T-cell (primary cell): Measurements from ENCODE around the gene ST6GAL1. TPM values are rescaled to one million over a fixed set of nuclear protein-coding genes. Genes with fewer than 3 reads are reported as not detected.
A peak's percentile ranks its signal among the peaks of the same experiment; 100 is the strongest.

Source experiments
- ATAC-seq, 4 experiments: fragments of 200-7000 bp in 3 of 4; fragments of 150-1000 bp in 1 of 4; cut with Tn5 transposase; replicated peaks in 1 of 4; 1 replicate in 3 of 4; 2 replicates in 1 of 4; pipeline ENCODE4 v1.10.0; 2021; ENCODE audit warnings: moderate library complexity in 3 of 4, mild to moderate bottlenecking in 2 of 4, moderate number of reproducible peaks in 1 of 4
- CTCF ChIA-PET, 2 donors: fragments of 300-600 bp; sonication (Branson Sonifier 250); formaldehyde crosslinking; loops; one replicate each; lab custom pipeline; 2022; ENCODE audit warnings: antibody characterized with exemption in 2 of 2; lab: Charles Lee
- POLR2A ChIA-PET, 2 donors: fragments of 300-600 bp; sonication (Branson Sonifier 250); formaldehyde crosslinking; loops; one replicate each; lab custom pipeline; 2022; ENCODE audit warnings: antibody characterized with exemption in 2 of 2; lab: Charles Lee
- DNase-seq, 35 experiments: peaks; one replicate each; pipeline versions ENCODE4 v3.0.0 to v3.0.0-alpha.2; 2013 to 2023
- H3K27ac ChIP-seq: one replicate; pipeline ENCODE4 v1.5.1; 2013; ENCODE audit warnings: low read length
- H3K27me3 ChIP-seq, 2 experiments: replicated peaks in 1 of 2; 1 replicate in 1 of 2; 2 replicates in 1 of 2; pipeline versions ENCODE4 v1.6.1 to v1.7.0; 2013; ENCODE audit warnings: low read length in 1 of 2, mixed read lengths in 1 of 2; ENCODE audit not compliant: control insufficient read depth in 2 of 2, insufficient read depth in 2 of 2; ENCODE audit errors: extremely low read depth in 1 of 2
- H3K36me3 ChIP-seq, 2 donors: 1 replicate in 1 of 2; 2 replicates in 1 of 2; pipeline versions ENCODE4 v1.6.1 to v1.7.0; 2013; ENCODE audit warnings: low read length in 1 of 2; ENCODE audit not compliant: control insufficient read depth in 2 of 2, insufficient read depth in 1 of 2; ENCODE audit errors: extremely low read depth in 1 of 2
- H3K4me1 ChIP-seq, 2 experiments: 1 replicate in 1 of 2; 2 replicates in 1 of 2; pipeline versions ENCODE4 v1.6.1 to v1.7.0; 2013; ENCODE audit warnings: low read length in 2 of 2, mixed read lengths in 1 of 2; ENCODE audit not compliant: insufficient read depth in 2 of 2, control insufficient read depth in 1 of 2; ENCODE audit errors: extremely low read depth in 1 of 2
- H3K4me3 ChIP-seq, 2 donors: 1 replicate in 1 of 2; 2 replicates in 1 of 2; pipeline versions ENCODE4 v1.5.1 to v1.7.0; 2013; ENCODE audit warnings: mild to moderate bottlenecking in 2 of 2, low read length in 1 of 2, moderate library complexity in 1 of 2; ENCODE audit not compliant: control insufficient read depth in 1 of 2; ENCODE audit errors: extremely low read depth in 1 of 2
- H3K9me3 ChIP-seq: 2 replicates; pipeline ENCODE4 v1.7.0; 2013
- H3K27ac Mint-ChIP-seq, 2 donors: one replicate each; pipeline ENCODE4 v1.8.0; 2020 to 2021; ENCODE audit warnings: mild to moderate bottlenecking in 2 of 2, mixed read lengths in 2 of 2
- H3K27me3 Mint-ChIP-seq, 2 donors: one replicate each; pipeline ENCODE4 v1.8.0; 2021 to 2022; ENCODE audit warnings: mixed read lengths in 2 of 2
- H3K36me3 Mint-ChIP-seq: one replicate; pipeline ENCODE4 v1.8.0; 2021; ENCODE audit warnings: mixed read lengths
- H3K4me1 Mint-ChIP-seq, 3 donors: one replicate each; pipeline ENCODE4 v1.8.0; 2020 to 2022; ENCODE audit warnings: mixed read lengths in 3 of 3, mild to moderate bottlenecking in 1 of 3
- H3K4me3 Mint-ChIP-seq, 3 donors: one replicate each; pipeline ENCODE4 v1.8.0; 2020 to 2022; ENCODE audit warnings: mild to moderate bottlenecking in 3 of 3, mixed read lengths in 3 of 3, moderate library complexity in 3 of 3
- H3K9me3 Mint-ChIP-seq, 3 donors: one replicate each; pipeline ENCODE4 v1.8.0; 2020 to 2022; ENCODE audit warnings: mixed read lengths in 3 of 3
- WGBS: methylation state at CpG from one replicate; pipeline ENCODE4 v1.1.5; 2013; ENCODE audit warnings: missing lambda C conversion rate; ENCODE audit not compliant: insufficient coverage; 5-methylcytosine and 5-hydroxymethylcytosine counted together
- total RNA-seq, 35 experiments: library from RNA in 6 of 35; stranded (reverse) in 6 of 35; fragments of 120-200 nt in 1 of 35; gene quantifications; one replicate each; pipeline versions ENCODE4 v1.2.1 to v1.2.4 and lab custom pipeline; 2013 to 2026

Gene ST6GAL1
- total RNA-seq, 5 donors from 2014 or later (not counting 1 experiment from before 2014, with no cell fraction given), result 148 to 237 (median 212) TPM

DNA sequence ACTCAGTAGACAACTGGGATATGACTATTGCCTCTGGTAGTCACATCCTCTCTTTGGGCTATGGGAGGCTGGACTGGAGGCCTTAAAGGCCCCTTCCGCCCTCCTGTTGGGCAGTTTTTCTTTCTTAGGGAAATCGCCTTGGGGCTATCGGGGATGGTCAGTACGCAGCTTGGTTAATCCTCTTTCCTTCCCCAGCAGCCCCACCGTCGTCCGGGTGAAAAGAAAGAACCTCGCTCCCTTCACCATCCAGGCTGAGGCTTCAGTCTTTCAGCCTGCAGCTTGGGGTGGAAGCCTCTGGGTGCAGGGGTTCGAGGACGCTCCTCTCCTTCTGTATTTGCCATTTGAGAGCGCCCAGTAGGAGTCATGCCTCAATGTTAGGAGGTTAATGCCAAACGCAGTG is 641 bp upstream of the ST6GAL1 start:
- H3K4me3 Mint-ChIP-seq, result peak overlapping the region; percentile 92 to 99 (median 99)
- Histone ChIP-seq H3K27ac (peak overlapping the region; percentile 50), H3K36me3 (peaks cover 3 to 19% of the 10 kb centered on the region in 2 donors), H3K9me3 (no peaks in the 10 kb centered on the region), H3K4me3 (peak overlapping the region; percentile 81 to 98), H3K27me3 (no peaks in the 10 kb centered on the region), H3K4me1 (peaks cover 7 to 32% of the 10 kb centered on the region in 2 experiments)
- ChIA-PET CTCF (interaction anchor here in 1 of 2 donors (0.8 to 1.5 kb wide), 2 partner anchors 20 to 84 kb away, joined by 3 to 5 read pairs; no protein-coding TSS in a partner anchor), POLR2A (interaction anchor here in 1 of 2 donors (0.5 kb wide), 1 partner anchor 1304 kb away, joined by 3 read pairs; no protein-coding TSS in a partner anchor)
- peaks cover 8% of the 10 kb centered on the region for H3K36me3 Mint-ChIP-seq
- no peaks in the 10 kb centered on the region for H3K9me3 Mint-ChIP-seq
- peak overlapping the region; percentile 97 to 98 for H3K27ac Mint-ChIP-seq
- ATAC-seq (no peak), DNase-seq (no peak)
- H3K27me3 Mint-ChIP-seq, result no peaks in the 10 kb centered on the region
- H3K4me1 Mint-ChIP-seq, result peaks cover 31 to 38% (median 35%) of the 10 kb centered on the region in 3 donors
- 100% methylated on average over 6 of the region's 12 CpGs for WGBS

DNA sequence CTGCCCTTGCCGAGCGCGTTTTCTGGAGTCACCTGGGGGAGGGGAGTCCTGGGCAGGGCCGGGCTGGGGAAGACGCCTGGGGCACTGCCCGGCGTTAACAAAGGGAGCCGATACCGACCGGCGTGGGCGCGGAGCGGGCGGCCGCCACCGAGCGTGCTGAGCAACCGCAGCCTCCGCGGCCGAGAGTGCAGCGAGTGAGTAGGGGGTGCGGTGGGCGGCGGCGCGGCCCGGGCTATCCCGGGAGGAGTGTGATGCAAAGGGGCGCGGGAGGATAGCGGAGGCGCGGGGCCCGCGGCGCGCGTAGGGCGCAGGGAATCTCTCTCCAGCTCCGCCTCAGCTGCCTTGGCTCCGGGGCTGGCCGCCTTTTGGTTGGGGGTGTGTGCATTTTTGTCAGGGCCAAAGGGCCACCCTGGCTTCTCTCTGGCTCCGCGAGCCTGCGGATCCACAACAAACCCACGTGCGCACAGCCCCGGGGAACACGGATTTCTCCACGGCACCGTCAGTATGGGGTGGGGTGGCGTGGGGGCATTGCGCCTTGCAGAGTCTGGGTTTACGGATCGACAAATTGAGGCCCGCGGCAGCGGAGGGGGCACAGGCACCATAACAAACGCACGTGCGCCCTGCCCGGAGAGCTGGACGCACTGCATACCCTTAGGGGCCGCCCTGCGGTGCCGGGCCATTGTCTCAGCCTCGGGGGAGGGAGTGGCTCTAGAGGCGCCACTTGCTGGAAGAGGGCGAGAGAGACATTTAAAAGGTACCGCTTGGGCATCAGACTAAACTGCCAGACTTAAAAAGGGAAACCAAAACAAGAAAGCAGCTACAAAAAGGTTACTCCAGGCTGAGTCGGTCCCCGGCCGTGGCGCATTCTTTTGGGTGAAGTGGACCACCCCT is 560 bp downstream of the ST6GAL1 start:
- Histone ChIP-seq H3K27ac (peak overlapping the region; percentile 80), H3K36me3 (peaks cover 7 to 28% of the 10 kb centered on the region in 2 donors), H3K9me3 (no peaks in the 10 kb centered on the region), H3K4me3 (peak overlapping the region; percentile 81 to 98), H3K27me3 (no peaks in the 10 kb centered on the region), H3K4me1 (peaks cover 7 to 32% of the 10 kb centered on the region in 2 experiments)
- POLR2A ChIA-PET, result interaction anchor here (0.5 to 1.0 kb wide), 5 partner anchors 14 to 273 kb away, joined by 3 to 9 read pairs (median 5); partner anchors contain the start of gene RPL39L (in 1 of the 2)
- Mint-ChIP-seq H3K27me3 (no peaks in the 10 kb centered on the region), H3K36me3 (peaks cover 16% of the 10 kb centered on the region), H3K9me3 (no peaks in the 10 kb centered on the region), H3K4me1 (peaks cover 40 to 45% (median 40%) of the 10 kb centered on the region in 3 donors), H3K4me3 (peak overlapping the region; percentile 92 to 99 (median 99)), H3K27ac (peak overlapping the region; percentile 97 to 98)
- peak; percentile 43 to 82 (median 61) for DNase-seq
- CTCF ChIA-PET, result interaction anchor here (0.6 to 3.0 kb wide), 10 partner anchors 10 to 234 kb away, joined by 3 to 34 read pairs (median 6); partner anchors contain the start of gene RPL39L (in 1 of the 2)
- peak; percentile 74 to 82 (median 75) for ATAC-seq
- under 1% methylated on average over 71 of the region's 76 CpGs for WGBS

DNA sequence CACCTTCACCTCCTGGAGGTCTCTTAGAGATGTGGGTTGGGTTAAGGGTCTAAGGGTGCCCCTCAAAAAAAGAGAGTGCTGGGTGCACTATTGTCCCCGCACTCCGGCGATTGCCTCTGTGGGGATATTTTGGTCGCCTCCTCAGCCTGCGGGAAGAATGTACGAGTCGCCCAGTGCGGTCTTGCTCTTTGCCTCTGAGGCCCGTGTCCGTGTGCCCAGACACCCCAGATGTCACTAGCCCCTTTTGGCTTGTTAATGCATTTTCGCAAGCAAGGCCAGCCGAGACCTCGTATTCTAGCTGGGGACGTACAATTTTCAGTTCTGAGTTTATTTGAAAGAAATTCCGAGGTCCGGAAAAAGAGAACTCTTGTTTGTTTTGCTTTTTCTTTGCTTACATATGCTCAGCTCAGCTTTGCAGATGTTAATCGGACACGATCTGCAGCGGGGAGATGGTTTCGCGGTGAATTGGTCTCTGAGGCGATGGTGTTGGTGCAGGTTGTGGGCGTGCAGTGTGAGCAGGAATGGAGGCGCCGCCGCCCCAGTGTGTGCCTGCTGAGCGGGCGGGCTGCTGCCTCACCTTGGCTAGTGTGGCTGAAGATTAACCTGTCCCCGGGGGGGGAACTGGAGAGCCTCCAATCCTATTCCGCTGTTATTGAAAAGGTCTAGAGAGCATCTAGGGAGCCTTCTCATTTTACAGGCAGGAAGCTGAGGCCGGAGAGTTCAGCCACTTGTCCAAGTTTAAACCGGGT is 1.4 kb downstream of the ST6GAL1 start:
- H3K27ac ChIP-seq, result peak overlapping the region; percentile 80
- ChIA-PET CTCF (interaction anchor here (0.6 to 3.0 kb wide), 13 partner anchors 23 to 233 kb away, joined by 3 to 34 read pairs (median 4); partner anchors contain the start of gene RPL39L (in 1 of the 2)), POLR2A (interaction anchor here (0.6 to 1.3 kb wide), 5 partner anchors 15 to 208 kb away, joined by 3 to 9 read pairs (median 3); partner anchors contain the start of gene RPL39L (in 1 of the 2))
- no peaks in the 10 kb centered on the region for H3K27me3 ChIP-seq
- DNase-seq (peak; percentile 46 to 83 (median 67)), ATAC-seq (peak; percentile 56 to 66 (median 61))
- no peaks in the 10 kb centered on the region for H3K9me3 Mint-ChIP-seq
- H3K36me3 ChIP-seq, result peaks cover 8 to 28% of the 10 kb centered on the region in 2 donors
- peak overlapping the region; percentile 81 to 98 for H3K4me3 ChIP-seq
- H3K4me3 Mint-ChIP-seq, result peak overlapping the region; percentile 92 to 99 (median 99)
- H3K27ac Mint-ChIP-seq, result peak overlapping the region; percentile 97 to 98
- WGBS, result 0% methylated on average over 23 of the region's 32 CpGs
- H3K36me3 Mint-ChIP-seq, result peaks cover 16% of the 10 kb centered on the region
- no peaks in the 10 kb centered on the region for H3K27me3 Mint-ChIP-seq
- no peaks in the 10 kb centered on the region for H3K9me3 ChIP-seq
- peaks cover 44 to 45% (median 45%) of the 10 kb centered on the region in 3 donors for H3K4me1 Mint-ChIP-seq
- peaks cover 7 to 32% of the 10 kb centered on the region in 2 experiments for H3K4me1 ChIP-seq

DNA sequence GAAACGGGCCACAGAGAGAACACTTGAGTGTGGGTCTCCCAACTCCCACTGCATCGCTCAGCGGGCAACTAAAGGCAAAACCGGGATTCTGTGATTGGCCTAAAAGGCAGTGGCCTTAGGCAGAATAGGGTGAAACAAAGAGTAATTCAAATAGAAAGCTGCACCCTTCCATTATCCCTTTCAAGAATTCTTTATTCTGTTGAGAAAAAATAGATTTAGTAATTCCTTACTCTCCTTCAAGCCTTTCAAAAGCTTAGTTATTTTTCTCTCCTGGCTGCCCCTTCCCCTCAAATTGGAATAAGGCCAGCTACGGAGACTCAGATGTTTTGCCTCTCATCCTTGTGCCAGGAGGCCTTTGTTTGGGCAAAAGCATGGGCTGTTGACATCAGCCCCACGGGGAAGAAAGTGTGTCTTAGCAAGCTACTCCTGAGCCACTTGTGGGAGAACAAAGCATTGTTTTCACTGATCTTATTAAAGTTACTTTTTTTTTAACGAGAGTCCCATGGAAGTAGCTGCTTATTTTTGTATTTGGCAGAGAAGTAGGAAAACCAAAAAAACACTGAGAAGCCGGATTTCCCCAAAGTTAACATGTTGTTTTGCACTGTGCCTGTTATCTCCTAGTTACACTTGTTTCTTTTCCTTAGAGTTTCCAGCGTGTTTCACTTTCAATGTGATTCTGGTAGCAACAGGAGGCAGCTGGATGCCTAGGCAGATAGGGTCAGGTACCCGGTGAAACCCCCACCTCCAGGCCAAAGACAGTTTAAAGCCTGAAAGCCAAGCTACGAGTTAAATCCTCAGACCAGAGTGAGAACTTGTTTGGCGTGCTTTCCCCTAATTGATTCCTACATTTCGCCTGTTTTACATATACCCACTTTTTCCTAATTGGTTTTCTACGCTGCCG is 2.2 kb downstream of the ST6GAL1 start:
- POLR2A ChIA-PET, result interaction anchor here (1.0 to 1.3 kb wide), 2 partner anchors 95 kb away, joined by 3 read pairs; no protein-coding TSS in a partner anchor
- WGBS, result 56% methylated on average over 8 of the region's 15 CpGs
- peak overlapping the region; percentile 97 to 98 for H3K27ac Mint-ChIP-seq
- no peaks in the 10 kb centered on the region for H3K9me3 ChIP-seq
- H3K9me3 Mint-ChIP-seq, result no peaks in the 10 kb centered on the region
- DNase-seq (peak in 1 of 35 experiments; percentile 15), ATAC-seq (no peak)
- H3K4me1 ChIP-seq, result peaks cover 7 to 36% of the 10 kb centered on the region in 2 experiments
- H3K27ac ChIP-seq, result peak overlapping the region; percentile 80
- H3K27me3 ChIP-seq, result no peaks in the 10 kb centered on the region
- H3K27me3 Mint-ChIP-seq, result no peaks in the 10 kb centered on the region
- H3K4me1 Mint-ChIP-seq, result peaks cover 50 to 51% (median 51%) of the 10 kb centered on the region in 3 donors
- peaks cover 22% of the 10 kb centered on the region for H3K36me3 Mint-ChIP-seq
- CTCF ChIA-PET, result interaction anchor here (0.7 to 3.0 kb wide), 11 partner anchors 14 to 207 kb away, joined by 3 to 34 read pairs (median 4); partner anchors contain the start of gene RPL39L (in 1 of the 2)
- peak overlapping the region; percentile 92 to 99 (median 99) for H3K4me3 Mint-ChIP-seq
- H3K4me3 ChIP-seq, result peak overlapping the region; percentile 81 to 98
- peaks cover 8 to 34% of the 10 kb centered on the region in 2 donors for H3K36me3 ChIP-seq

DNA sequence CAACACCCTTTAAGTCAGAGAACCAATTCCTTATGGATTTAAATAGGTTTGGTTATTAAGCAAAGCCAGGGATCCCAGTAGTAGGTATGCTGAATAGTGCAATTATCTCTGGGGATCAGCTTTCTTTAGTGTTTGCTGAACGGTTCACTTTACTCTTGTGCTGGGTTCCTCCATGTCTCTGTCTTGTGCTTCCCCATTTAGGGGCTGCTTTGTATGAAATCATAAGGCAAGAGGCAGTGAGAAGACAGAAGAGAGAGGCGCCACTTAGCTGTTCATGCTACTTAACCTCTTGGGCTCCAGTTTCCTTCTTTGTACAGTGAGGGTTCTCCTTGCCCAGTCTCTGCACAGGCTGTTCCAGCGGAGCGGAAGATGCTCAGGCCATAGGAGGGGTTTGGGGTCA is 3.5 kb downstream of the ST6GAL1 start:
- Mint-ChIP-seq H3K27ac (peak overlapping the region; percentile 46 to 97), H3K4me1 (peaks cover 61 to 63% (median 61%) of the 10 kb centered on the region in 3 donors), H3K4me3 (peak overlapping the region in 2 of 3 donors; percentile 3 to 92), H3K36me3 (peaks cover 28% of the 10 kb centered on the region), H3K27me3 (no peaks in the 10 kb centered on the region), H3K9me3 (no peaks in the 10 kb centered on the region)
- ATAC-seq (no peak), DNase-seq (no peak)
- Histone ChIP-seq H3K4me3 (no peak overlapping the region), H3K27me3 (no peaks in the 10 kb centered on the region), H3K27ac (no peak overlapping the region), H3K4me1 (peaks cover 7 to 40% of the 10 kb centered on the region in 2 experiments), H3K9me3 (no peaks in the 10 kb centered on the region), H3K36me3 (peaks cover 8 to 40% of the 10 kb centered on the region in 2 donors)
- POLR2A ChIA-PET, result interaction anchor here in 1 of 2 donors (0.5 kb wide), 1 partner anchor 107 kb away, joined by 3 read pairs; no protein-coding TSS in a partner anchor
- CTCF ChIA-PET, result interaction anchor here (0.6 to 1.6 kb wide), 2 partner anchors 12 to 79 kb away, joined by 3 to 5 read pairs; no protein-coding TSS in a partner anchor
- WGBS, result no CpG with 5 or more reads among the region's 4 CpGs
